Measurements from ENCODE around the gene GPN2.

- TF ChIP-seq, protein P1, sequence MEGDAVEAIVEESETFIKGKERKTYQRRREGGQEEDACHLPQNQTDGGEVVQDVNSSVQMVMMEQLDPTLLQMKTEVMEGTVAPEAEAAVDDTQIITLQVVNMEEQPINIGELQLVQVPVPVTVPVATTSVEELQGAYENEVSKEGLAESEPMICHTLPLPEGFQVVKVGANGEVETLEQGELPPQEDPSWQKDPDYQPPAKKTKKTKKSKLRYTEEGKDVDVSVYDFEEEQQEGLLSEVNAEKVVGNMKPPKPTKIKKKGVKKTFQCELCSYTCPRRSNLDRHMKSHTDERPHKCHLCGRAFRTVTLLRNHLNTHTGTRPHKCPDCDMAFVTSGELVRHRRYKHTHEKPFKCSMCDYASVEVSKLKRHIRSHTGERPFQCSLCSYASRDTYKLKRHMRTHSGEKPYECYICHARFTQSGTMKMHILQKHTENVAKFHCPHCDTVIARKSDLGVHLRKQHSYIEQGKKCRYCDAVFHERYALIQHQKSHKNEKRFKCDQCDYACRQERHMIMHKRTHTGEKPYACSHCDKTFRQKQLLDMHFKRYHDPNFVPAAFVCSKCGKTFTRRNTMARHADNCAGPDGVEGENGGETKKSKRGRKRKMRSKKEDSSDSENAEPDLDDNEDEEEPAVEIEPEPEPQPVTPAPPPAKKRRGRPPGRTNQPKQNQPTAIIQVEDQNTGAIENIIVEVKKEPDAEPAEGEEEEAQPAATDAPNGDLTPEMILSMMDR (IDR thresholded peaks at IDR 0.05), result no peak
- no peak for TF ChIP-seq POLR2A (IDR thresholded peaks at IDR 0.05)
These were observed 31.0 kb downstream of the GPN2 start for GRCh38 chr1:26858891-26859640.
